ENCODE measurements around the gene CHAD.
"Not testable (repeated sequence)": the region's sequence is repeated elsewhere in the genome, so short reads cannot be mapped to it uniquely, and the experiment has no call there.

CHAD gene

GRCh38 chr17:50478391-50479381, 10.0 kb upstream of the CHAD start, which contains the start of gene RSAD1:
Gene RSAD1, plus strand, starts transcription at chr17:50478860. Its CDS starts 25 bp downstream, at chr17:50478885.
- Histone ChIP-seq H3K4me1 (ENCODE audit: control insufficient read depth, low read length) (peaks cover 27% of the 10 kb centered on the region), H3K27ac (ENCODE audit: low read depth, low read length) (peak within 1 kb of the TSS; percentile 65), H3K9me3 (ENCODE audit: control insufficient read depth, insufficient read depth, low read length) (no peaks in the 10 kb centered on the region), H3K9me2 (replicated peaks; ENCODE audit: control insufficient read depth, low read length) (no peaks in the 10 kb centered on the region), H3F3A (ENCODE audit: control insufficient read depth, insufficient read depth) (peaks cover 7% of the 10 kb centered on the region), H3K79me2 (ENCODE audit: control insufficient read depth, low read length) (peaks cover 13% of the 10 kb centered on the region), H3K27me3 (ENCODE audit: control insufficient read depth, low read length) (peaks cover 5% of the 10 kb centered on the region; the same call in 1 of the 2 replicates), H4K20me1 (ENCODE audit: control insufficient read depth, insufficient read depth, low read depth, low read length) (no peaks in the 10 kb centered on the region), H3K4me3 (ENCODE audit: low read length) (peak within 1 kb of the TSS; percentile 89), H3K36me3 (ENCODE audit: control insufficient read depth, low read length) (peaks cover 21% of the 10 kb centered on the region), H3K4me2 (ENCODE audit: low read length) (peak within 1 kb of the TSS; percentile 75)
- TF ChIP-seq, protein P1, sequence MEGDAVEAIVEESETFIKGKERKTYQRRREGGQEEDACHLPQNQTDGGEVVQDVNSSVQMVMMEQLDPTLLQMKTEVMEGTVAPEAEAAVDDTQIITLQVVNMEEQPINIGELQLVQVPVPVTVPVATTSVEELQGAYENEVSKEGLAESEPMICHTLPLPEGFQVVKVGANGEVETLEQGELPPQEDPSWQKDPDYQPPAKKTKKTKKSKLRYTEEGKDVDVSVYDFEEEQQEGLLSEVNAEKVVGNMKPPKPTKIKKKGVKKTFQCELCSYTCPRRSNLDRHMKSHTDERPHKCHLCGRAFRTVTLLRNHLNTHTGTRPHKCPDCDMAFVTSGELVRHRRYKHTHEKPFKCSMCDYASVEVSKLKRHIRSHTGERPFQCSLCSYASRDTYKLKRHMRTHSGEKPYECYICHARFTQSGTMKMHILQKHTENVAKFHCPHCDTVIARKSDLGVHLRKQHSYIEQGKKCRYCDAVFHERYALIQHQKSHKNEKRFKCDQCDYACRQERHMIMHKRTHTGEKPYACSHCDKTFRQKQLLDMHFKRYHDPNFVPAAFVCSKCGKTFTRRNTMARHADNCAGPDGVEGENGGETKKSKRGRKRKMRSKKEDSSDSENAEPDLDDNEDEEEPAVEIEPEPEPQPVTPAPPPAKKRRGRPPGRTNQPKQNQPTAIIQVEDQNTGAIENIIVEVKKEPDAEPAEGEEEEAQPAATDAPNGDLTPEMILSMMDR (IDR thresholded peaks at IDR 0.05; ENCODE audit: low read depth, low read length, poor library complexity, severe bottlenecking) = peak; percentile 79
- no peak for TF ChIP-seq EZH2phosphoT487 (IDR thresholded peaks at IDR 0.05; ENCODE audit: borderline replicate concordance, low read length)

DNA sequence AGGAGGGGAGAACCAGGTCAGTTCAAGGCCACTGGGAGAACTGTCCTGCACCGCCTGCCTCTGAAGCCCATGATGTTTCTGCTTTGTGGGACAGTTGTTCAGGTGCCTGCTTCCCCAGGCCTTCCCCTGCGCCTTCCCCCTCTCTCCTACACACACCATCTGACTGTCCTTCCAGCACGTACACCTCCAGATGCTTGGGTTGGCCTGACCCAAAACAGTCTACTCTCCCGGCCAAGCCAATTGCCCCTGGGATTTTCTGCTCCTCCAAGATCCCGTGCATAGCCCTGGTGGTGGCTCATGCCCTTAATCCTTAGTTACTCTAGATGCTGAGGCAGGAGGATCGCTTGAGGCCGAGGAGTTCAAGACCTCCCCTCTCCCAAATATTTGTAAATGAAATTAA, 9.3 kb upstream of the CHAD start:
- Histone ChIP-seq H3K9me3 (ENCODE audit: control insufficient read depth, insufficient read depth, low read length) (no peaks in the 10 kb centered on the region), H3K79me2 (ENCODE audit: control insufficient read depth, low read length) (peaks cover 13% of the 10 kb centered on the region), H3K4me2 (ENCODE audit: low read length) (peak overlapping the region; percentile 61), H3K27ac (ENCODE audit: low read depth, low read length) (peak overlapping the region; percentile 65; the same call in 1 of the 2 replicates), H3F3A (ENCODE audit: control insufficient read depth, insufficient read depth) (peaks cover 7% of the 10 kb centered on the region), H3K4me3 (ENCODE audit: low read length) (peak overlapping the region; percentile 89), H3K4me1 (ENCODE audit: control insufficient read depth, low read length) (peaks cover 27% of the 10 kb centered on the region), H3K9me2 (replicated peaks; ENCODE audit: control insufficient read depth, low read length) (no peaks in the 10 kb centered on the region), H4K20me1 (ENCODE audit: control insufficient read depth, insufficient read depth, low read depth, low read length) (no peaks in the 10 kb centered on the region), H3K36me3 (ENCODE audit: control insufficient read depth, low read length) (peaks cover 15% of the 10 kb centered on the region), H3K27me3 (ENCODE audit: control insufficient read depth, low read length) (peaks cover 5% of the 10 kb centered on the region; the same call in 1 of the 2 replicates)
- TF ChIP-seq EZH2phosphoT487 (IDR thresholded peaks at IDR 0.05; ENCODE audit: borderline replicate concordance, low read length) = no peak
- TF ChIP-seq, protein P1 (IDR thresholded peaks at IDR 0.05; ENCODE audit: low read depth, low read length, poor library complexity, severe bottlenecking) = no peak

DNA sequence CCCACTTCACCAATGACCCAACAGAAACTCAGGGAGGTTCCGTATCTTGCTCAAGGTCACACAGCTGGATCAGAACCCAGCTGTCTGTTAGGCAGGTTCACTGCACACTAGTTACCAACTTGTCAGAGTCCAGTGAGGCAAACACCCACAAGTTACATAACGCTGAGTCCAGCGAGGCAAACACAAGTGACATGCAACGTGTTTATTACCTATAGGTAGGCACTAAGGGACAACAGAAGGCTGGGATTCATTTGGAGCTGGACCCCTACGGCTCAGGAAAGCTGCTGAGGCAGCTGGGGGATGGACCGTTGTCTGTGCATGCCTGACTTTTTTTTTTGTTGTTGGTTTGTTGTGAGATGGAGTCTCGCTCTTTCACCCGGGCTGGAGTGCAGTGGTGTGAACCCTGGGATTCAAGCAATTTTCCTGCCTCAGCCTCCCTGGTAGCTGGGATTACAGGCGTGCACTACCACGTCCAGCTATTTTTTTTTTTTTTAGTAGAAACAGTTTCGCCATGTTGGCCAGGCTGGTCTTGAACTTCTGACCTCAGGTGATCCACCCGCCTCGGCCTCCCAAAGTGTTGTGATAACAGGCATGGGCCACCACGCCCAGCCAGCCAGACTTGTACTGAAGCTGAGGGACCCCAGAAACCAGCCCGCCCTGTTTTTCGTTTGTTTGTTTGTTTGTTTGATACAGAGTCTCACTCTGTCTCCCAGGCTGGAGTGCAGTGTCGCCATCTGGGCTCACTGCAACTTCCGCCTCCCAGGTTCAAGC, 8.1 kb upstream of the CHAD start:
- Histone ChIP-seq H3K9me3 (ENCODE audit: control insufficient read depth, insufficient read depth, low read length) (no peaks in the 10 kb centered on the region), H3F3A (ENCODE audit: control insufficient read depth, insufficient read depth) (peaks cover 7% of the 10 kb centered on the region), H3K4me1 (ENCODE audit: control insufficient read depth, low read length) (peaks cover 27% of the 10 kb centered on the region), H3K36me3 (ENCODE audit: control insufficient read depth, low read length) (peaks cover 6% of the 10 kb centered on the region), H3K27me3 (ENCODE audit: control insufficient read depth, low read length) (peaks cover 5% of the 10 kb centered on the region; the same call in 1 of the 2 replicates), H4K20me1 (ENCODE audit: control insufficient read depth, insufficient read depth, low read depth, low read length) (no peaks in the 10 kb centered on the region), H3K79me2 (ENCODE audit: control insufficient read depth, low read length) (peaks cover 13% of the 10 kb centered on the region), H3K4me2 (ENCODE audit: low read length) (no peak overlapping the region), H3K9me2 (replicated peaks; ENCODE audit: control insufficient read depth, low read length) (no peaks in the 10 kb centered on the region), H3K27ac (ENCODE audit: low read depth, low read length) (no peak overlapping the region), H3K4me3 (ENCODE audit: low read length) (no peak overlapping the region)
- no peak for TF ChIP-seq EZH2phosphoT487 (IDR thresholded peaks at IDR 0.05; ENCODE audit: borderline replicate concordance, low read length)
- TF ChIP-seq, protein P1 (IDR thresholded peaks at IDR 0.05; ENCODE audit: low read depth, low read length, poor library complexity, severe bottlenecking) = no peak

- not testable (repeated sequence) for H3K9me3 ChIP-seq (ENCODE audit: control insufficient read depth, insufficient read depth, low read length); H3K4me2 ChIP-seq (ENCODE audit: low read length); H3K9me2 ChIP-seq (replicated peaks; ENCODE audit: control insufficient read depth, low read length); H3K27me3 ChIP-seq (ENCODE audit: control insufficient read depth, low read length); H3K4me3 ChIP-seq (ENCODE audit: low read length); H4K20me1 ChIP-seq (ENCODE audit: control insufficient read depth, insufficient read depth, low read depth, low read length); H3K36me3 ChIP-seq (ENCODE audit: control insufficient read depth, low read length); H3K27ac ChIP-seq (ENCODE audit: low read depth, low read length); H3F3A ChIP-seq (ENCODE audit: control insufficient read depth, insufficient read depth)
- Histone ChIP-seq H3K79me2 (ENCODE audit: control insufficient read depth, low read length) (peaks cover 11% of the 10 kb centered on the region), H3K4me1 (ENCODE audit: control insufficient read depth, low read length) (peaks cover 22% of the 10 kb centered on the region)
These were observed 7.3 kb upstream of the CHAD start for GRCh38 chr17:50475775-50476544.

All from DOHH2 (cell line).